ENCODE data around the gene ZBTB39.

- TF ChIP-seq CTCF (IDR thresholded peaks at IDR 0.05) (no peak), POLR2A (IDR thresholded peaks at IDR 0.05) (no peak)
Observed at GRCh38 chr12:56978397-56979138, 27.8 kb downstream of the ZBTB39 start.

Measured in body of pancreas (tissue), 4 donors.